Measurements from ENCODE around the gene CDH19. TPM values are rescaled to one million over a fixed set of nuclear protein-coding genes. Genes with fewer than 3 reads are reported as not detected.
A peak's percentile ranks its signal among the peaks of the same experiment; 100 is the strongest.

The CDH19 gene
- polyA plus RNA-seq, 1 donor (not counting 4 experiments of a cell fraction or from before 2014, with no cell fraction given) = not detected

GRCh38 chr18:66511289-66511688, 92.6 kb downstream of the CDH19 start:
- Histone ChIP-seq H3K27me3 (ENCODE audit: control insufficient read depth, extremely low read depth, insufficient read depth, low read length) (no peaks in the 10 kb centered on the region), H3K4me2 (ENCODE audit: control insufficient read depth, extremely low read depth, insufficient read depth, low read depth, low read length) (peak overlapping the region; percentile 37)
- dilution Hi-C loops (cut with MboI; ENCODE audit: extremely low pct_ligation_motif_present, low sequenced_read_pairs) = no loop called here

DNA sequence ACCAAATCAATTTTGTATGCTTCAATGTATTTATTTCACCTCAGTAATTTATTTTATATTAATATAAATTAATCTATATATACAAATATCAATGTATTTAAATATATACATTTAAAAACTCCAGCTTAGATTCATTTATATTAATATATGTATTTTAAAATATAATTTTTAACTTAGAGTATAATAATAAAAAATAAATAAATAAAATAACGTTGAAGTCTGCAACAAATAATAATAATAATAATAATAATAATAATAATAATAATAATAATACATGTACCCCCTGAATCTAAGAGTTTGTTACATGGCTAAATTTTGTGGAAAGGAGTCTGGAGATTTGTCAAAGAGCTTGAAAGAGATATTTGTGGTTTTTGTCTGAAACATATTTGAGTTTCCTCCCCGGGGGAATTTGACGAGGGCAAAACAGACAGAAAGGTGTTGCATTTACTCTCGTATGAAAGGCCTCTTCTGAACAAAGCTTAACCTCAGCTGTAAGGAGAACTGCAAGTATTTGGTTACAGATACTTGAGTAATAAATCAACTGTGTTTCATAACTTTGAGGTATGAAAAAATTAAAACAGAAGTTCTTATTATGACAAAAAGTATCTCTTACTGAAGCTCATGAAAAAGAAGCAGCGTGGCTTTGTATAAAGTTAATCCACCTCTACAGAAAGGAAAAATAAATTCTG, 93.4 kb downstream of the CDH19 start:
- Histone ChIP-seq H3K4me2 (ENCODE audit: control insufficient read depth, extremely low read depth, insufficient read depth, low read depth, low read length) (peak overlapping the region; percentile 37), H3K4me1 (ENCODE audit: control insufficient read depth, extremely low read depth, insufficient read depth, low read length) (peaks cover 26% of the 10 kb centered on the region), H3K27me3 (ENCODE audit: control insufficient read depth, extremely low read depth, insufficient read depth, low read length) (no peaks in the 10 kb centered on the region), H3K9ac (ENCODE audit: control insufficient read depth, extremely low read depth, insufficient read depth, low read length) (no peak overlapping the region), H3K9me1 (ENCODE audit: control insufficient read depth, extremely low read depth, insufficient read depth, low read length) (no peaks in the 10 kb centered on the region), H3K36me3 (ENCODE audit: control insufficient read depth in 2 of 2, extremely low read depth in 1 of 2, insufficient read depth in 2 of 2, low read length in 2 of 2) (no peaks in the 10 kb centered on the region), H2AFZ (ENCODE audit: control insufficient read depth, low read length) (peak overlapping the region; percentile 44), H3K4me3 (ENCODE audit: control insufficient read depth in 2 of 3, extremely low read depth in 1 of 3, insufficient read depth in 2 of 3, low read depth in 1 of 3, low read length in 3 of 3) (peak overlapping the region in 1 of 3 experiments; percentile 18), H3K27ac (ENCODE audit: control insufficient read depth, insufficient read depth, low read length) (peak overlapping the region; percentile 33), H3K79me2 (ENCODE audit: control insufficient read depth, insufficient read depth, low read length) (no peaks in the 10 kb centered on the region), H4K20me1 (ENCODE audit: control insufficient read depth, extremely low read depth, insufficient read depth, low read length) (no peaks in the 10 kb centered on the region), H3K9me3 (ENCODE audit: control insufficient read depth, low read depth, low read length) (no peaks in the 10 kb centered on the region)
- dilution Hi-C loops (cut with MboI; ENCODE audit: extremely low pct_ligation_motif_present, low sequenced_read_pairs) = no loop called here
- TF ChIP-seq, protein P1, sequence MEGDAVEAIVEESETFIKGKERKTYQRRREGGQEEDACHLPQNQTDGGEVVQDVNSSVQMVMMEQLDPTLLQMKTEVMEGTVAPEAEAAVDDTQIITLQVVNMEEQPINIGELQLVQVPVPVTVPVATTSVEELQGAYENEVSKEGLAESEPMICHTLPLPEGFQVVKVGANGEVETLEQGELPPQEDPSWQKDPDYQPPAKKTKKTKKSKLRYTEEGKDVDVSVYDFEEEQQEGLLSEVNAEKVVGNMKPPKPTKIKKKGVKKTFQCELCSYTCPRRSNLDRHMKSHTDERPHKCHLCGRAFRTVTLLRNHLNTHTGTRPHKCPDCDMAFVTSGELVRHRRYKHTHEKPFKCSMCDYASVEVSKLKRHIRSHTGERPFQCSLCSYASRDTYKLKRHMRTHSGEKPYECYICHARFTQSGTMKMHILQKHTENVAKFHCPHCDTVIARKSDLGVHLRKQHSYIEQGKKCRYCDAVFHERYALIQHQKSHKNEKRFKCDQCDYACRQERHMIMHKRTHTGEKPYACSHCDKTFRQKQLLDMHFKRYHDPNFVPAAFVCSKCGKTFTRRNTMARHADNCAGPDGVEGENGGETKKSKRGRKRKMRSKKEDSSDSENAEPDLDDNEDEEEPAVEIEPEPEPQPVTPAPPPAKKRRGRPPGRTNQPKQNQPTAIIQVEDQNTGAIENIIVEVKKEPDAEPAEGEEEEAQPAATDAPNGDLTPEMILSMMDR (optimal IDR thresholded peaks at IDR 0.05 in 1 of 3, IDR thresholded peaks at IDR 0.05 in 1 of 3, conservative IDR thresholded peaks at IDR 0.05 in 1 of 3; ENCODE audit: extremely low read depth in 1 of 3, insufficient read depth in 2 of 3, low read length in 3 of 3) = no peak
- no peak for TF ChIP-seq EZH2 (IDR thresholded peaks at IDR 0.05; ENCODE audit: low read length)
- no peak for DNase-seq (ENCODE audit: low read depth, low spot score)
- FAIRE-seq = no peak

More at GRCh38 chr18:66511289-66511688, 92.6 kb downstream of the CDH19 start:
- Histone ChIP-seq H3K79me2 (ENCODE audit: control insufficient read depth, insufficient read depth, low read length) (no peaks in the 10 kb centered on the region), H3K27ac (ENCODE audit: control insufficient read depth, insufficient read depth, low read length) (peak overlapping the region; percentile 33), H3K9me3 (ENCODE audit: control insufficient read depth, low read depth, low read length) (no peaks in the 10 kb centered on the region), H3K9me1 (ENCODE audit: control insufficient read depth, extremely low read depth, insufficient read depth, low read length) (no peaks in the 10 kb centered on the region), H3K4me3 (ENCODE audit: control insufficient read depth in 2 of 3, extremely low read depth in 1 of 3, insufficient read depth in 2 of 3, low read depth in 1 of 3, low read length in 3 of 3) (no peak overlapping the region), H2AFZ (ENCODE audit: control insufficient read depth, low read length) (peak overlapping the region; percentile 44), H3K9ac (ENCODE audit: control insufficient read depth, extremely low read depth, insufficient read depth, low read length) (no peak overlapping the region), H3K36me3 (ENCODE audit: control insufficient read depth in 2 of 2, extremely low read depth in 1 of 2, insufficient read depth in 2 of 2, low read length in 2 of 2) (no peaks in the 10 kb centered on the region), H3K4me1 (ENCODE audit: control insufficient read depth, extremely low read depth, insufficient read depth, low read length) (peaks cover 26% of the 10 kb centered on the region), H4K20me1 (ENCODE audit: control insufficient read depth, extremely low read depth, insufficient read depth, low read length) (no peaks in the 10 kb centered on the region)
- DNase-seq (ENCODE audit: low read depth, low spot score) = no peak
- TF ChIP-seq, protein P1 (optimal IDR thresholded peaks at IDR 0.05 in 1 of 3, IDR thresholded peaks at IDR 0.05 in 1 of 3, conservative IDR thresholded peaks at IDR 0.05 in 1 of 3; ENCODE audit: extremely low read depth in 1 of 3, insufficient read depth in 2 of 3, low read length in 3 of 3) = no peak
- no peak for TF ChIP-seq EZH2 (IDR thresholded peaks at IDR 0.05; ENCODE audit: low read length)
- FAIRE-seq = no peak

Data from keratinocyte (primary cell).